Gastrocnemius medialis (tissue), 4 donors: ENCODE measurements around the gene CDC25B. TPM values are rescaled to one million over a fixed set of nuclear protein-coding genes. Genes with fewer than 3 reads are reported as not detected.

Source experiments
- ATAC-seq, 2 donors: fragments of 150-250 bp; one replicate each; pipeline ENCODE4 v1.9.1; 2016
- DNase-seq, 2 donors: peaks; one replicate each; pipeline ENCODE4 v3.0.0-alpha.2; 2019
- H3K27ac ChIP-seq, 4 donors: fragments of 200-600 bp; sonication (generic); 1 replicate in 1 of 4; 2 replicates in 3 of 4; pipeline ENCODE4 v1.5.1; 2016 to 2018; ENCODE audit warnings: mild to moderate bottlenecking in 2 of 4, moderate library complexity in 1 of 4
- H3K27me3 ChIP-seq, 3 donors: fragments of 200-600 bp; sonication (generic) in 2 of 3; 1 replicate in 1 of 3; 2 replicates in 2 of 3; pipeline versions ENCODE4 v1.5.1 to v1.6.0; 2016 to 2019; ENCODE audit warnings: mild to moderate bottlenecking in 1 of 3, moderate library complexity in 1 of 3
- H3K36me3 ChIP-seq, 2 donors: fragments of 200-600 bp; sonication (generic) in 1 of 2; one replicate each; pipeline ENCODE4 v1.5.1; 2017 to 2018
- H3K4me1 ChIP-seq, 2 donors: fragments of 200-600 bp; sonication (generic) in 1 of 2; one replicate each; pipeline ENCODE4 v1.5.1; 2016 to 2017; ENCODE audit warnings: mild to moderate bottlenecking in 2 of 2
- H3K4me3 ChIP-seq, 4 donors: fragments of 200-600 bp; sonication (generic) in 3 of 4; 1 replicate in 1 of 4; 2 replicates in 3 of 4; pipeline ENCODE4 v1.5.1; 2016 to 2019; ENCODE audit warnings: mild to moderate bottlenecking in 2 of 4
- H3K9me3 ChIP-seq, 3 donors: fragments of 200-600 bp; sonication (generic) in 2 of 3; 1 replicate in 1 of 3; 2 replicates in 2 of 3; pipeline ENCODE4 v1.5.1; 2016 to 2019
- CTCF ChIP-seq, 5 experiments: fragments of 450-650 bp in 3 of 5; fragments of 200-600 bp in 2 of 5; sonication (generic) in 2 of 5; IDR thresholded peaks in 4 of 5; conservative IDR thresholded peaks in 1 of 5; 1 replicate in 4 of 5; 2 replicates in 1 of 5; pipeline ENCODE4 v1.5.1; 2016 to 2019; ENCODE audit warnings: antibody characterized with exemption in 5 of 5, mild to moderate bottlenecking in 3 of 5, moderate library complexity in 3 of 5
- POLR2A ChIP-seq, 2 donors: fragments of 450-650 bp; IDR thresholded peaks; one replicate each; pipeline ENCODE4 v1.6.1; 2017; ENCODE audit warnings: antibody characterized with exemption in 2 of 2, mild to moderate bottlenecking in 2 of 2, moderate library complexity in 2 of 2
- in situ Hi-C, 4 donors: fragments of 200-750 bp; cut with MboI; loops; one replicate each; pipeline versions ENCODE4 v1.15.0 to v1.8.0; 2017; ENCODE audit warnings: low sequenced_read_pairs in 4 of 4
- intact Hi-C: fragments of 100-400 bp; cut with DNase I; formaldehyde crosslinking; loops from one replicate; pipeline ENCODE4 v1.15.1; 2023; ENCODE audit warnings: low total_unique reads
- total RNA-seq, 4 donors: library from RNA; depleted of rRNA; stranded (reverse); fragments of >200 nt; gene quantifications; one replicate each; pipeline versions ENCODE4 v1.1.0 to v1.2.3, GENCODE V29; 2016

The CDC25B gene
- total RNA-seq, 4 donors from 2014 or later: 2.3 to 17.3 (median 10.1) TPM

- ATAC-seq (no peak), DNase-seq (no peak)
- Histone ChIP-seq H3K9me3 (no peaks in the 10 kb centered on the region), H3K4me3 (peak overlapping the region in 1 of 4 donors; percentile 77), H3K4me1 (peaks cover 12 to 23% of the 10 kb centered on the region in 2 donors), H3K27me3 (no peaks in the 10 kb centered on the region), H3K27ac (peak overlapping the region in 3 of 4 donors; percentile 35 to 84 (median 69)), H3K36me3 (no peaks in the 10 kb centered on the region)
- no peak for TF ChIP-seq POLR2A (IDR thresholded peaks at IDR 0.05)
- no peak for TF ChIP-seq CTCF (IDR thresholded peaks at IDR 0.05 in 4 of 5, conservative IDR thresholded peaks at IDR 0.05 in 1 of 5)
- intact Hi-C loops: loop anchor here (5.0 to 10.0 kb wide), 2 partner anchors 88 to 361 kb away; partner anchors contain the start of gene DNAAF9
- in situ Hi-C loops: loop anchor here in 1 of 4 donors (25.0 kb wide), 1 partner anchor 322 kb away; no protein-coding TSS in a partner anchor
Measured at GRCh38 chr20:3765171-3765882, 30.8 kb upstream of the CDC25B start.

DNA sequence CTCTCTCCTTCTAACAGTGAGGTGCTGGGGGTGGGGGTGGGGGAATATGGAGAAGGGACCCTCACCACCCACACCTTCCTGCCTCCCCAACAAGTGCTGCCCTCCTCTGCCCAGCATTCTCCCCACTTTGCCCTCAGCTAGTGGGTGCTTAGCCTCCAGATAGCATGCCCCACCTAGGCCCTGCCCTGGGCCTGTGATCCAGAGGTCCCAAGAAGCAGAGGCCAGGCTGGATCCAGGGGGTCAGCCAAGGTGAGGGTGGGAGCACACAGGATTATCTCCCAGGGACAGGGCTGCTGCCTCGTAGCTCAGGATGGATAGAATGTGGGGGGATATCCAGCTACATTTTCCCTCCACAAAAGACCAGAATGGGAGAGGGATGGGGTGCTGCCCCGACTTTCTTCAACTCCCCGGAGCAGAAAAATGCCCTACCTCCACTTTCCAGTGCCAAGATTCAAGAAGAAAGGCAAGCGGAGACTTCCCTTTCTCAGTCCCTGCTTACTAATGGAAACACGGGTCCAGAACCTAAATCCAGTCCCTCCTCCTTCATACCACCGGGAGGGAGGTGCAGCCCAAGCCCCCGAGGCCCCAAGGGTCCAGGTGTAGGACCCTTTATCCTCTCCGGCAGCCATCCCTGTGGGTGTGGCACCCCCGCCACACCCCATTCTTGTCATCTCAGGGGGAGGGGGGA is 29.5 kb upstream of the CDC25B start:
- no peaks in the 10 kb centered on the region for H3K27me3 ChIP-seq
- in situ Hi-C loops (loop anchor here in 1 of 4 donors (25.0 kb wide), 1 partner anchor 321 kb away; no protein-coding TSS in a partner anchor), intact Hi-C loops (loop anchor here (2.0 to 10.0 kb wide), 3 partner anchors 60 to 362 kb away; partner anchors contain the start of gene DNAAF9)
- H3K36me3 ChIP-seq: no peaks in the 10 kb centered on the region
- H3K4me1 ChIP-seq: peaks cover 12 to 23% of the 10 kb centered on the region in 2 donors
- H3K27ac ChIP-seq: peak overlapping the region; percentile 57 to 84 (median 74)
- H3K9me3 ChIP-seq: no peaks in the 10 kb centered on the region
- no peak for ATAC-seq
- no peak for DNase-seq
- peak overlapping the region; percentile 66 to 94 (median 84) for H3K4me3 ChIP-seq
- TF ChIP-seq CTCF (IDR thresholded peaks at IDR 0.05 in 4 of 5, conservative IDR thresholded peaks at IDR 0.05 in 1 of 5) (no peak), POLR2A (IDR thresholded peaks at IDR 0.05) (no peak)

DNA sequence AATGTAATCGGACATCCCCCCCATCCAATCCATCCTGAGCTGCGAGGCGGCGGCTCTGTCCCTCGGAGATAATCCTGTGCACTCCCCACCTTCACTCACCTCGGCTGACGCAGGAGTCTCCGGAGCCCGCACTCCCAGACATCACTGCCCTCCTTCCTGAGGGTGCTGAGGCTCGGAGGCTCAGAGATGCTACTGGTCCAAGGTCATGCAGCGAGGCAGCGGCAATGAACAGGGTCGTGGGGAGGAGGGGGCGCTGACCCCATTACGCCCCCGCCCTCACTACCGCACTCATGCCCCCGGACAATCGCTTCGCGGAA is 29.0 kb upstream of the CDC25B start:
- intact Hi-C loops: loop anchor here (2.0 to 10.0 kb wide), 3 partner anchors 60 to 362 kb away; partner anchors contain the start of gene DNAAF9
- in situ Hi-C loops: loop anchor here in 1 of 4 donors (25.0 kb wide), 1 partner anchor 320 kb away; no protein-coding TSS in a partner anchor
- ATAC-seq (no peak), DNase-seq (no peak)
- TF ChIP-seq CTCF (IDR thresholded peaks at IDR 0.05 in 4 of 5, conservative IDR thresholded peaks at IDR 0.05 in 1 of 5) (no peak), POLR2A (IDR thresholded peaks at IDR 0.05) (no peak)
- Histone ChIP-seq H3K27ac (peak overlapping the region; percentile 57 to 84 (median 74)), H3K27me3 (no peaks in the 10 kb centered on the region), H3K36me3 (no peaks in the 10 kb centered on the region), H3K9me3 (no peaks in the 10 kb centered on the region), H3K4me1 (peaks cover 12 to 23% of the 10 kb centered on the region in 2 donors), H3K4me3 (peak overlapping the region; percentile 66 to 94 (median 84))

GRCh38 chr20:3767427-3768341 is 28.4 kb upstream of the CDC25B start, which contains the start of gene ADISSP:
TSS of gene ADISSP (minus strand) at chr20:3767753. CDS start at chr20:3760100, 7,653 bp downstream.
- Histone ChIP-seq H3K27me3 (no peaks in the 10 kb centered on the region), H3K4me3 (peak within 1 kb of the TSS; percentile 66 to 94 (median 84)), H3K36me3 (no peaks in the 10 kb centered on the region), H3K9me3 (no peaks in the 10 kb centered on the region), H3K4me1 (peaks cover 12 to 23% of the 10 kb centered on the region in 2 donors), H3K27ac (peak within 1 kb of the TSS; percentile 80 to 84 (median 80))
- ATAC-seq: peak; percentile 91 to 92
- in situ Hi-C loops (loop anchor here in 1 of 4 donors (25.0 kb wide), 1 partner anchor 320 kb away; no protein-coding TSS in a partner anchor), intact Hi-C loops (loop anchor here (1.0 to 10.0 kb wide), 4 partner anchors 14 to 363 kb away; partner anchors contain the start of genes DNAAF9 and SPEF1)
- TF ChIP-seq CTCF (IDR thresholded peaks at IDR 0.05 in 4 of 5, conservative IDR thresholded peaks at IDR 0.05 in 1 of 5): no peak
- peak; percentile 59 to 63 for TF ChIP-seq POLR2A (IDR thresholded peaks at IDR 0.05)
- peak; percentile 97 to 98 for DNase-seq
